Measurements from ENCODE around the gene LAMTOR2.

DNA sequence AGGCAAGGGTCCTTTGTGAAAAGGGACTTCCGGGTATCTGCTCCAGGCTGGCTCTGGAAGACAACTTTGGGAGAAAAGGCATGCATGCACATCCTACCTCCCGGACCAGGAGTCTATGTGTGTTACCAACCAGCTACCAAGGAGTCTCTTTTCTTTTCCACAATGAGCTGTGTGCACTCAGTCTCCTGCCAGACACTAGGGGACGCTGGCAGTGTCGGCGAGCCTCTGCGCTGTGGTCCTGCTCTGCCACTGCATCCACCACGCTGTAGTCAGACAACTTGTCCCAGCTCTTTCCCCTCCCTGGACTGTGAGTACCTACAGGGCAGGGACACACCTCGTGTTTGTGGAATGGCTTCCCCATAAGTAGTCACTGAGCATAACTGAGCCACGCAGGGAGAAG is 28.7 kb upstream of the LAMTOR2 start:
- TF ChIP-seq, protein P1, sequence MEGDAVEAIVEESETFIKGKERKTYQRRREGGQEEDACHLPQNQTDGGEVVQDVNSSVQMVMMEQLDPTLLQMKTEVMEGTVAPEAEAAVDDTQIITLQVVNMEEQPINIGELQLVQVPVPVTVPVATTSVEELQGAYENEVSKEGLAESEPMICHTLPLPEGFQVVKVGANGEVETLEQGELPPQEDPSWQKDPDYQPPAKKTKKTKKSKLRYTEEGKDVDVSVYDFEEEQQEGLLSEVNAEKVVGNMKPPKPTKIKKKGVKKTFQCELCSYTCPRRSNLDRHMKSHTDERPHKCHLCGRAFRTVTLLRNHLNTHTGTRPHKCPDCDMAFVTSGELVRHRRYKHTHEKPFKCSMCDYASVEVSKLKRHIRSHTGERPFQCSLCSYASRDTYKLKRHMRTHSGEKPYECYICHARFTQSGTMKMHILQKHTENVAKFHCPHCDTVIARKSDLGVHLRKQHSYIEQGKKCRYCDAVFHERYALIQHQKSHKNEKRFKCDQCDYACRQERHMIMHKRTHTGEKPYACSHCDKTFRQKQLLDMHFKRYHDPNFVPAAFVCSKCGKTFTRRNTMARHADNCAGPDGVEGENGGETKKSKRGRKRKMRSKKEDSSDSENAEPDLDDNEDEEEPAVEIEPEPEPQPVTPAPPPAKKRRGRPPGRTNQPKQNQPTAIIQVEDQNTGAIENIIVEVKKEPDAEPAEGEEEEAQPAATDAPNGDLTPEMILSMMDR (IDR thresholded peaks at IDR 0.05), result peak; percentile 84
- TF ChIP-seq POLR2AphosphoS5 (IDR thresholded peaks at IDR 0.05; ENCODE audit: low read depth, low read length) (no peak), SIN3A (IDR thresholded peaks at IDR 0.05; ENCODE audit: borderline replicate concordance, insufficient read depth, low read depth, low read length) (no peak)
- TF ChIP-seq, protein P2, sequence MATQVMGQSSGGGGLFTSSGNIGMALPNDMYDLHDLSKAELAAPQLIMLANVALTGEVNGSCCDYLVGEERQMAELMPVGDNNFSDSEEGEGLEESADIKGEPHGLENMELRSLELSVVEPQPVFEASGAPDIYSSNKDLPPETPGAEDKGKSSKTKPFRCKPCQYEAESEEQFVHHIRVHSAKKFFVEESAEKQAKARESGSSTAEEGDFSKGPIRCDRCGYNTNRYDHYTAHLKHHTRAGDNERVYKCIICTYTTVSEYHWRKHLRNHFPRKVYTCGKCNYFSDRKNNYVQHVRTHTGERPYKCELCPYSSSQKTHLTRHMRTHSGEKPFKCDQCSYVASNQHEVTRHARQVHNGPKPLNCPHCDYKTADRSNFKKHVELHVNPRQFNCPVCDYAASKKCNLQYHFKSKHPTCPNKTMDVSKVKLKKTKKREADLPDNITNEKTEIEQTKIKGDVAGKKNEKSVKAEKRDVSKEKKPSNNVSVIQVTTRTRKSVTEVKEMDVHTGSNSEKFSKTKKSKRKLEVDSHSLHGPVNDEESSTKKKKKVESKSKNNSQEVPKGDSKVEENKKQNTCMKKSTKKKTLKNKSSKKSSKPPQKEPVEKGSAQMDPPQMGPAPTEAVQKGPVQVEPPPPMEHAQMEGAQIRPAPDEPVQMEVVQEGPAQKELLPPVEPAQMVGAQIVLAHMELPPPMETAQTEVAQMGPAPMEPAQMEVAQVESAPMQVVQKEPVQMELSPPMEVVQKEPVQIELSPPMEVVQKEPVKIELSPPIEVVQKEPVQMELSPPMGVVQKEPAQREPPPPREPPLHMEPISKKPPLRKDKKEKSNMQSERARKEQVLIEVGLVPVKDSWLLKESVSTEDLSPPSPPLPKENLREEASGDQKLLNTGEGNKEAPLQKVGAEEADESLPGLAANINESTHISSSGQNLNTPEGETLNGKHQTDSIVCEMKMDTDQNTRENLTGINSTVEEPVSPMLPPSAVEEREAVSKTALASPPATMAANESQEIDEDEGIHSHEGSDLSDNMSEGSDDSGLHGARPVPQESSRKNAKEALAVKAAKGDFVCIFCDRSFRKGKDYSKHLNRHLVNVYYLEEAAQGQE (IDR thresholded peaks at IDR 0.05; ENCODE audit: insufficient read depth in 1 of 2, low read depth in 2 of 2, low read length in 1 of 2), result no peak
